ENCODE results near the gene OLFML3.

Gene OLFML3

DNA sequence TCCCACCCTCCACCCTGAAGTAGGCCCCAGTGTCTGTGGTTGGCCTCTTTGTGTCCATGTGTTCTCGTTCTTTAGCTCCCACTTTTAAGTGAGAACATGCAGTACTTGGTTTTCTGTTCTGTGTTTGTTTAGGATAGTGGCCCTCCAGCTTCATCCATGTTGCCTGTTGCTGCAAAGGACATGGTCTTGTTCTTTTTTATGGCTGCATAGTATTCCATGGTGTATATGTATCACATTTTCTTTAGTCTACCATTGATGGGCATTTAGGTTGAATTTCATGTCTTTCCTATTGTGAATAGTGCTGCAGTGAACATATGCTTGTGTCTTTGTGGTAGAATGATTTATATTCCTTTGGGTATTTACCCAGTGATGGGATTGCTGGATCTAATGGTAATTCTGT lies 44.1 kb upstream of the OLFML3 start:
- Histone ChIP-seq H3K4me1 (ENCODE audit: insufficient read depth, low read length) (peaks cover 80% of the 10 kb centered on the region), H3K9me3 (ENCODE audit: insufficient read depth, low read length, severe bottlenecking) (no peaks in the 10 kb centered on the region), H3K36me3 (ENCODE audit: insufficient read depth, low read length) (peaks cover 19% of the 10 kb centered on the region), H4K20me1 (ENCODE audit: insufficient read depth, low read length) (peaks cover 60% of the 10 kb centered on the region), H3K27me3 (ENCODE audit: insufficient read depth, low read length, poor library complexity) (no peaks in the 10 kb centered on the region), H2AFZ (ENCODE audit: low read depth, low read length) (no peak overlapping the region), H3K4me2 (ENCODE audit: insufficient read depth, low read length) (no peak overlapping the region), H3K4me3 (ENCODE audit: low read depth in 1 of 2, low read length in 2 of 2) (no peak overlapping the region), H3K27ac (ENCODE audit: low read length) (no peak overlapping the region), H3K79me2 (ENCODE audit: insufficient read depth, low read length) (peaks cover 100% of the 10 kb centered on the region), H3K9ac (ENCODE audit: low read depth, low read length) (no peak overlapping the region)
- DNase-seq (no peak), ATAC-seq (ENCODE audit: insufficient read depth, low read depth) (no peak)
- TF ChIP-seq, protein P1, sequence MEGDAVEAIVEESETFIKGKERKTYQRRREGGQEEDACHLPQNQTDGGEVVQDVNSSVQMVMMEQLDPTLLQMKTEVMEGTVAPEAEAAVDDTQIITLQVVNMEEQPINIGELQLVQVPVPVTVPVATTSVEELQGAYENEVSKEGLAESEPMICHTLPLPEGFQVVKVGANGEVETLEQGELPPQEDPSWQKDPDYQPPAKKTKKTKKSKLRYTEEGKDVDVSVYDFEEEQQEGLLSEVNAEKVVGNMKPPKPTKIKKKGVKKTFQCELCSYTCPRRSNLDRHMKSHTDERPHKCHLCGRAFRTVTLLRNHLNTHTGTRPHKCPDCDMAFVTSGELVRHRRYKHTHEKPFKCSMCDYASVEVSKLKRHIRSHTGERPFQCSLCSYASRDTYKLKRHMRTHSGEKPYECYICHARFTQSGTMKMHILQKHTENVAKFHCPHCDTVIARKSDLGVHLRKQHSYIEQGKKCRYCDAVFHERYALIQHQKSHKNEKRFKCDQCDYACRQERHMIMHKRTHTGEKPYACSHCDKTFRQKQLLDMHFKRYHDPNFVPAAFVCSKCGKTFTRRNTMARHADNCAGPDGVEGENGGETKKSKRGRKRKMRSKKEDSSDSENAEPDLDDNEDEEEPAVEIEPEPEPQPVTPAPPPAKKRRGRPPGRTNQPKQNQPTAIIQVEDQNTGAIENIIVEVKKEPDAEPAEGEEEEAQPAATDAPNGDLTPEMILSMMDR (IDR thresholded peaks at IDR 0.05; ENCODE audit: borderline replicate concordance, extremely low read depth, low read length, poor library complexity, severe bottlenecking): no peak
- TF ChIP-seq EZH2 (IDR thresholded peaks at IDR 0.05; ENCODE audit: borderline replicate concordance, low read depth, low read length, severe bottlenecking): no peak

DNA sequence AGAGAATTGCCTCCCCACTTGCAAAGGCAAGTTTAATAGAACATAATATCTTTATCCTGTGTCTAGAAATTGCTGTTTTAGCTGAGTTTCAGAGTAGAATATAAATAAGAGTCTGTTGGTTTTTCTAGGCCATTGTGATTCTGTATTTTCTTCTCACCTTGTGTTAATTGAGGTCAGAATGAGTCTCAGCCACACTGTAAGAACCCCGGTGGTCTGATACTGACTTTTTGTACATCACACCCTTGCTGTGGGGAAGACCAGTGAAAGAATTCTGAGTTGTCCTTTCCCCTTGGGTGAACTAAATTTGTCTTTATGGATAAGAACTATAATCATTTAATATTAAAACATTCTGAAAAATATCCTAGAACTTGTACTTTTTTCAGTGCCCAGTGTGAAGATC lies 43.3 kb upstream of the OLFML3 start:
- peaks cover 60% of the 10 kb centered on the region for H4K20me1 ChIP-seq (ENCODE audit: insufficient read depth, low read length)
- H2AFZ ChIP-seq (ENCODE audit: low read depth, low read length): no peak overlapping the region
- no peak overlapping the region; the same call in 1 of the 2 replicates for H3K4me2 ChIP-seq (ENCODE audit: insufficient read depth, low read length)
- no peak overlapping the region for H3K9ac ChIP-seq (ENCODE audit: low read depth, low read length)
- ATAC-seq (ENCODE audit: insufficient read depth, low read depth) (no peak), DNase-seq (no peak)
- H3K27me3 ChIP-seq (ENCODE audit: insufficient read depth, low read length, poor library complexity): no peaks in the 10 kb centered on the region
- peaks cover 27% of the 10 kb centered on the region for H3K36me3 ChIP-seq (ENCODE audit: insufficient read depth, low read length)
- no peak overlapping the region for H3K27ac ChIP-seq (ENCODE audit: low read length)
- peaks cover 77% of the 10 kb centered on the region for H3K4me1 ChIP-seq (ENCODE audit: insufficient read depth, low read length)
- no peaks in the 10 kb centered on the region for H3K9me3 ChIP-seq (ENCODE audit: insufficient read depth, low read length, severe bottlenecking)
- peaks cover 100% of the 10 kb centered on the region for H3K79me2 ChIP-seq (ENCODE audit: insufficient read depth, low read length)
- TF ChIP-seq, protein P1 (IDR thresholded peaks at IDR 0.05; ENCODE audit: borderline replicate concordance, extremely low read depth, low read length, poor library complexity, severe bottlenecking): no peak
- no peak for TF ChIP-seq EZH2 (IDR thresholded peaks at IDR 0.05; ENCODE audit: borderline replicate concordance, low read depth, low read length, severe bottlenecking)
- H3K4me3 ChIP-seq (ENCODE audit: low read depth in 1 of 2, low read length in 2 of 2): no peak overlapping the region

DNA sequence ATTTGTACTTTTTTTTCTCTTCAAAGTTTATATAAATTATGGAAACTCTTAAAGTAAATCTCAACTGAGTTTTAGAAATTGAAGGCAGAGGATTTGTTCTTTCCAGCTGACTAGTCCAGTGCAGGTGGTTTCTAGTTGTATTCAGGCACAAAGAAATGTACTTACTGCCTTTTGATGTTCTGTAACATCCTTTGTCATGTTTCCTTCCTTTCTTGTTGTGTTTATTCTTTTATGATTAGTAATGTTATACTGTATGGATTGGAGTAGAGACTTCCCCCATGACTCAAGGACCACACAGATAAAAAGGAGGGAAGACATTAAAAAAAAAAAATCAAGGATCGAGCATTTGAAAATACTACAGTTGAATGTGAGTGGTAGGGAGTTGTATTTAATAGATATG lies 42.1 kb upstream of the OLFML3 start:
- Histone ChIP-seq H4K20me1 (ENCODE audit: insufficient read depth, low read length) (peaks cover 62% of the 10 kb centered on the region), H3K79me2 (ENCODE audit: insufficient read depth, low read length) (peaks cover 97% of the 10 kb centered on the region), H3K4me3 (ENCODE audit: low read depth in 1 of 2, low read length in 2 of 2) (no peak overlapping the region), H3K36me3 (ENCODE audit: insufficient read depth, low read length) (peaks cover 35% of the 10 kb centered on the region), H3K4me1 (ENCODE audit: insufficient read depth, low read length) (peaks cover 66% of the 10 kb centered on the region), H3K27me3 (ENCODE audit: insufficient read depth, low read length, poor library complexity) (no peaks in the 10 kb centered on the region), H3K9me3 (ENCODE audit: insufficient read depth, low read length, severe bottlenecking) (no peaks in the 10 kb centered on the region), H2AFZ (ENCODE audit: low read depth, low read length) (no peak overlapping the region), H3K27ac (ENCODE audit: low read length) (peak overlapping the region; percentile 47), H3K9ac (ENCODE audit: low read depth, low read length) (no peak overlapping the region), H3K4me2 (ENCODE audit: insufficient read depth, low read length) (peak overlapping the region; percentile 5; the same call in 1 of the 2 replicates)
- TF ChIP-seq, protein P1 (IDR thresholded peaks at IDR 0.05; ENCODE audit: borderline replicate concordance, extremely low read depth, low read length, poor library complexity, severe bottlenecking): no peak
- TF ChIP-seq EZH2 (IDR thresholded peaks at IDR 0.05; ENCODE audit: borderline replicate concordance, low read depth, low read length, severe bottlenecking): no peak
- ATAC-seq (ENCODE audit: insufficient read depth, low read depth) (peak; percentile 79), DNase-seq (no peak)

DNA sequence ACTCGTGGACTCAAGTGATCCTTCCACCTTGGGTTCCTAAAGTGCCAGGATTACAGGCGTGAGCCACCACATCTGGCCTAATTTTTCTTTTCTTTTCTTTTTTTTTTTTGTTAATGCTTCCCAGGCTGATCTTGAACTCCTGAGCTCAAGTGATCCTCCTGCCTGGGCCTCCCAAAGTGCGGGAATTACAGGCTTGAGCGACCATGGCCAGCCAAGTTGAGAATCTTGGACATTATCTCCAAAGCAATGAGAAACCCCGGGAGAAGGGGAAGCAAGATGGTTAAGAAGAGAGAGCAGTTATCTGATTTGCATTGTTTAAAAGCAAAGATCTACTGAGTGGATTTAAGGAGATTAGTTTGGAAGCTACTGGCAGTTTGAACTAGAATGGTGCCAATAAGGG lies 41.1 kb upstream of the OLFML3 start:
- peak overlapping the region; percentile 47; the same call in 1 of the 2 replicates for H3K27ac ChIP-seq (ENCODE audit: low read length)
- H3K9me3 ChIP-seq (ENCODE audit: insufficient read depth, low read length, severe bottlenecking): no peaks in the 10 kb centered on the region
- H2AFZ ChIP-seq (ENCODE audit: low read depth, low read length): no peak overlapping the region
- H3K27me3 ChIP-seq (ENCODE audit: insufficient read depth, low read length, poor library complexity): no peaks in the 10 kb centered on the region
- H3K36me3 ChIP-seq (ENCODE audit: insufficient read depth, low read length): peaks cover 39% of the 10 kb centered on the region
- peaks cover 60% of the 10 kb centered on the region for H4K20me1 ChIP-seq (ENCODE audit: insufficient read depth, low read length)
- ATAC-seq (ENCODE audit: insufficient read depth, low read depth): no peak
- H3K79me2 ChIP-seq (ENCODE audit: insufficient read depth, low read length): peaks cover 97% of the 10 kb centered on the region
- peaks cover 55% of the 10 kb centered on the region for H3K4me1 ChIP-seq (ENCODE audit: insufficient read depth, low read length)
- TF ChIP-seq EZH2 (IDR thresholded peaks at IDR 0.05; ENCODE audit: borderline replicate concordance, low read depth, low read length, severe bottlenecking): no peak
- TF ChIP-seq, protein P1 (IDR thresholded peaks at IDR 0.05; ENCODE audit: borderline replicate concordance, extremely low read depth, low read length, poor library complexity, severe bottlenecking): no peak
- no peak overlapping the region for H3K4me2 ChIP-seq (ENCODE audit: insufficient read depth, low read length)
- DNase-seq: no peak
- no peak overlapping the region for H3K9ac ChIP-seq (ENCODE audit: low read depth, low read length)
- H3K4me3 ChIP-seq (ENCODE audit: low read depth in 1 of 2, low read length in 2 of 2): no peak overlapping the region
